NCI-H446 treated with DMSO at 0.1 percent for 48 hours (cell line): ENCODE data around the gene VSTM1.
"Not testable (repeated sequence)": the region's sequence is repeated elsewhere in the genome, so short reads cannot be mapped to it uniquely, and the experiment has no call there.

Experiments used
- DNase-seq: peaks from one replicate; lab custom pipeline; 2025; lab: John Stamatoyannopoulos, UW

VSTM1 gene, protein sequence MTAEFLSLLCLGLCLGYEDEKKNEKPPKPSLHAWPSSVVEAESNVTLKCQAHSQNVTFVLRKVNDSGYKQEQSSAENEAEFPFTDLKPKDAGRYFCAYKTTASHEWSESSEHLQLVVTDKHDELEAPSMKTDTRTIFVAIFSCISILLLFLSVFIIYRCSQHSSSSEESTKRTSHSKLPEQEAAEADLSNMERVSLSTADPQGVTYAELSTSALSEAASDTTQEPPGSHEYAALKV

DNA sequence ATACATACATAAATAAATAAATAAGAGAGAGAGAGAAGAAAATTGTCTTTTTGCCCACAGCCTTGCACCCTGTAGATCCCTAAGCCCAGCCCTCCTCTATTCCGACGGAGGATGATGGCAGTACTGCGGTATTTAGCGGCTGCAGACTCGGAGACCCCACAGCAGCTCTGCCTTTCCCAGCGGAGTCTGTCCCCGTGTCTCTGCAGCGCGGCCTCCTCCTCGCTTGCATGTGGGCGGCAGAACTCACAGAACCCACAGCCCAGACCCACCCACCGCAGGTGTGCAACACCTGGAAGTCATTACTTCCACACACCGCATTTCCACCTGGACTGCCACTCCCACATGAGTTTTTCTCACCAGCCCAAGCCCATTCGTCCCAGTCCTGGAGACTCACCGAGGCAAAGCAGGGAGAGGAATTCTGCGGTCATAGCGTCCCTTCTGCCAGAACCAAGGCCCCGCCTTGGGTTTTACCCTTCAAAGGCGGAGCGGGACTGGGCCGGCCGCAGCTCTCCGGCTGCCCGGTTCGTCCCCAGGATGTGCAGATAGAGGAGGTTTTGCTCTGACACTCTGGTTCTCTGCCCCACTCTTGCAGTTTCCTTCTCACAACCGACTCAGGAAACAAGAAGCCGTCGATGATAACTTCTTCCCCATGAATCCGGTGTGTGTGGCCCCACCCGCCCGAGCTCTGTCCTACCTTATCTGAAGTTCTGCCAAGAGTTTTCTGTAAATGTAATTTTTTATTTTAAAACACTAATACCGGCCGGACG lies at the start of gene VSTM1:
VSTM1 (minus strand) TSS at position 548 of the 767 bp plus-strand sequence; CDS start at position 428, 120 bp downstream.
- no peak for DNase-seq

DNA sequence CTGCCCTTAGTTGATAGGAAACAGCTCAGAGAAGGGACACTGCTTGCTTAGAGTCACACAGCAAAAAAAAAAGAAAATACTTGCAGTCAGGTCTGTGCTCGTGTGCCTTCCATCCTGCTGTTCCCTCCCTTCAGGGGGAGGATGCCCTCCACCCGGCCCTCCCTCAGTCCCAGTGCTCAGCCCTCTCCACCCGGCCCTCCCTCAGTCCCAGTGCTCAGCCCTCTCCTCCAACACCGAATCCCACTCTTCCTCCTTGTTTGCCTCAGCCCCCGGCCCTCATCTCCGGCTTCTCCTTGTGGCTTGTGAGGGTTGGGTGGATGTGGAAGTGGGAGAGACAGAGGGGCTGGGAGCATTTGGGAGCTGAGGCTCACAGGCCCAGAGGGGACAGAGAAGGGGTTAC lies 46.0 kb upstream of the VSTM1 start:
- no peak for DNase-seq

GRCh38 chr19:54108496-54108895 lies 44.8 kb upstream of the VSTM1 start:
- no peak for DNase-seq

DNA sequence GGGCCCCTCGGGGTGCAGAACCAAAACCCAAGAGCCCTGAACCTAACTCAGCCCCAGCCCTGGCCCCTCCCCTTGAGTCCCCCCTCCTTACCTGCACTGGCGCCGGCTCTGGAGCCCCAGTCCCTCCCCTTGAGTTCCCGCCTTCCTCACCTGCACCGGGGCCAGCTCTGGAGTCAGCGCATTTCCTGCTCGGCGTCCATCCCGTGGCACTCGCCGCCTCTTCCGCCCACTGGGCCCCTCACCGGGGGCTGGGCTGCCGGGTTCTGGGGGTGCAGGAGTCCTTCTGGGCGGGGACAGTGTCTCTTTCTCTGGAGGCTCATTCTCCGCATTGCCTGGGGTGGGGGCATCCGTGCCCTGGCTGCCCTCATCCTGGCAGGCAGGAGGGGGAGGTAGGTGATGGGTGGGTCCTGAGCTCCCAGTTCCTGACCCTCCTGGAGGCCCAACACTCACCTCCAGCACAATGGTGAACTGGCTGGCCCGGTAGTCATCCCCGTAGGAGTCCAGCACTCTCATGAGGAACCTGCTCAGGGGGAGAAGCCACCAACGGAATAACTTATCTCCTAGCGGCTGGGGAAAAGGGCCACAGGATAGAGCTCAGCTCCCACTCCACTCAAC lies 44.3 kb upstream of the VSTM1 start:
- DNase-seq: no peak

GRCh38 chr19:54106716-54107115 lies 43.0 kb upstream of the VSTM1 start:
- no peak for DNase-seq

DNA sequence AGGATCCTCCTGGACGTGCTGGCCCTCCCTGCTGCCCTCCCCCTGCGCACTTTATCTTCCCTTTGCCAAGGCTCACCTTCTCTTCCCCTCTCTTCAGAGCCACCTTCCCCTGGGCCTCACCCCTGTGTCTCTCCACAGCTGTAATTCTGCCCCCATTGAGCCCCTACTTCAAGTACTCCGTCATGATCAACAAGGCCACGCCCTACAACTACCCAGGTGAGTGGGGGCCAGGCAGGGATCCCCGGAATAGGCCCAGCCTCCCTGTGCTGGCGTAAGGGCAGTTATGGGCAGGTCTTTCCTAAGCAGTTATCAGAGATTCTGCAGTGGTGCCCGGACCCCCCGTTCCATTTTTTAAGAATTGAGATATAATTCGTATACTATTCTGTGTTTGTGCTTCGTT lies 42.1 kb upstream of the VSTM1 start:
- no peak for DNase-seq

GRCh38 chr19:54104998-54105715 lies 41.5 kb upstream of the VSTM1 start:
- no peak for DNase-seq

DNA sequence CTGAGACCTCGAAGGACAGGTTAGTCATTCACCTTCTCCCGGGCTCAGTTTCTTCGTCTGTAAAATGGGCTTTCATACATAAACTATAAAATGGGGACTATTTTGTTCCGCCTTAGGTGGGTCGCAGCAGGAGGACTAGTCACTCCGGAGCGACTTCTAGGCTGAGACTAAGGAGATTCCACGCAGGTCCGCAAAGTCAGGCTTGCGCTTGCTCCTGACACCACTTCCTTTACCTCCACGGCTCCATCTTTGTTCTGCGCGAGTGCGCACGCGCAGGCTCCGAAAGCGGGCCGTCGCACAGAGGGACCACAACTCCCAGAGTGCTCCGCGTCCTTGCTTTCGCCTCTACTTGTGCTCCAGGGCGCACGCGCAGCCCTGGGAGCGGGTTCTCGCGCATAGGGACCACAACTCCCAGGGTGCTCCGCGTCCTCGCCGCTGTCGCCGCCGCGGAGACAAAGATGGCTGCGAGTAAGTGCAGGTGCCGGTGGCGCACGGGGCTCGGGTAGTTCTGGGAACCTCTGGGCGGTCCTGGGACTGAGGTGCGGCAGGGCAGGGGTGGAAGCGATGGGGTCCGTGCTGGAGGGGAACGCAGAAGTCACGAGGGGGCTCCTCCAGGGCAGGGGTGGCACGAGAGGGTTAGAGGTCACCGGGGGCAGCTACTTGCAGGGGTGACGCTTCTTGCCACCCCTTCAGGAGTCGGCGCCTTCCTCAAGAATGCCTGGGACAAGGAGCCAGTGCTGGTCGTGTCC lies 38.9 kb upstream of the VSTM1 start, which contains the start of gene NDUFA3:
NDUFA3 (plus strand) TSS at position 435 of the 749 bp plus-strand sequence; CDS start at position 459, 24 bp downstream.
- DNase-seq: peak; percentile 95

DNA sequence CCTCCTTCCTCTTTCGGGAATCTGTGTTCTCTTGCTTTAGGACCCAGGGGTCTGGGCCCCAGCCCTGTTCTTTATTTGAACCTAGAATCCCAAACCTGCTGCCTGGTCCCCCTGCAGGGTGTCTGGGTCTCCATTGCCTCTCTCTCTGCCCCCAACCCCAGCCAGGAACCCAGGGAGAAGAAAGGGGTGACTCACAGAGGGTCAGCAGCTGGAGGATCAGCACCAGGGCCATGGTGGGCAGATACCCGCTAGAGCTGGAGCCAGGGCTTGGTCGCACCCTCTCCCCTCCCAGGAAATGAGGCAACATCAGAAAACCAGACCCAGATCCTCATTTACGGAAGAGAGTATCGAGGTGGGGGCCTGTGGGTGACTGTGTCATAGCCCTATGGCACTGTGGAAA lies 36.9 kb upstream of the VSTM1 start, which contains the start of gene OSCAR:
OSCAR (minus strand) TSS at position 243 of the 400 bp plus-strand sequence; CDS start at position 232, 11 bp downstream.
- DNase-seq: no peak

DNA sequence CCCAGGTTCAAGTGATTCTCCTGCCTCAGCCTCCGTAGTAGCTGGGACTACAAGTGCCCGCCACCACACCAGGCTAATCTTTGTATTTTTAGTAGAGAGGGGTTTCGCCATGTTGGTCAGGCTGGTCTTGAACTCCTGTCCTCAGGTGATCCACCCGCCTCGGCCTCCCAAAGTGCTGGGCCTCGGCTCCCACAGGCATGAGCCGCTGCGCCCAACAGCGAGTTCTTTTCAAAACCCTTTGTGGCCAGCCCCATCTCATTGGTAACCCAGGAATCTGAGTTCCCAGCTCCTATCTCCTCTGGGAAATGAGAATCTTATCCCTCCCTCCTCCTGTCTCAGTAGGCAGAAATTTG lies 36.2 kb upstream of the VSTM1 start:
- not testable (repeated sequence) for DNase-seq

- no peak for DNase-seq
Measured at GRCh38 chr19:54099190-54099902, 35.6 kb upstream of the VSTM1 start.

GRCh38 chr19:54096617-54097106 lies 33.0 kb upstream of the VSTM1 start:
- DNase-seq: no peak

- DNase-seq: not testable (repeated sequence)
Measured at GRCh38 chr19:54095859-54096616, 32.3 kb upstream of the VSTM1 start.

GRCh38 chr19:54095136-54095858 lies 31.6 kb upstream of the VSTM1 start:
- no peak for DNase-seq

DNA sequence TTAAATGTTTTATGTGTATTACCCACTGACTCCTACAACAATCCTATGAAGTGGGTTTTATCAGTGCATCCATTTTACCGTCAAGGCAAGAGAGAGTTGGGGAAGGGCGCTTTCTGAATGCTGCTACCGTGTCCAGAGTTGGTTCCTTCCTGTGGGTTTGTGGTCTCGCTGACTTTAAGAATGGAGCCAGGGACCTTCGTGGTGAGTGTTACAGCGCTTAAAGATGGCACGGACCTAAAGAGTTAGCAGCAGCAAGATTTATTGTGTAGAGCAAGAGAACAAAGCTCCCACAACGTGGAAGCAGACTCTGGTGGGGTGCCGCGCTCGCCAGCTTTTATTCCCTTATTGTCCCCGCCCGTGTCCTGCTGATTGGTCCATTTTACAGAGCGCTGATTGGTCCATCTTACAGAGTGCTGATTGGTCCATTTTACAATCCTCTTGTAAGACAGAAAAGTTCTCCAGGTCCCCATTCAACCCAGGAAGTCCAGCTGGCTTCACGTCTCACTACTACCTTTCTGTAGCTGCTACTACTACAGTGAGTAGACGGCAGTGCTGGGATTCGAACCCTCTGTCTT lies 30.8 kb upstream of the VSTM1 start:
- no peak for DNase-seq

GRCh38 chr19:54084410-54084809 lies 20.7 kb upstream of the VSTM1 start:
- DNase-seq: no peak

DNA sequence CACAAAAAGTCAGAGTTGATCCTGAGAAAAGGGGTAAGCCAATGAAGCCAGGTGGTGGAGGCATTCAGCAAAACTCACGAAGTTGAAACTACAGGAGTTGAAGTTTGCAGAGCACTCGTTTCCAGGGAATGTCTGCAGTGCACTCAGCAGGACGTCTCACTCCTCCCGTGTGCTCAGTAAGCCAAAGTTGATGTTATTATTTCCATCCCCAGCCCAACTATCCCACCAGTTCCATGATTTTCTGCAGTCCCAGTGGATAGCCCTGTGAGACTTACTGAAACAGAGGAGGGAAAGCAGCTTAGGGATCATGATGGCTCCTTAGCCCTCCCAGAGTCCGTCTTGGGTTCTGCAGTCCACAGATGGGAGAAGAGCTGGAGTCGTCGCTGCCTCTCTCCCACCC lies 17.3 kb upstream of the VSTM1 start, which contains the start of gene TARM1:
TARM1 (minus strand) TSS at position 334 of the 400 bp plus-strand sequence; CDS start at position 309, 25 bp downstream.
- DNase-seq: no peak

- no peak for DNase-seq
Measured at GRCh38 chr19:54077334-54077733, 13.6 kb upstream of the VSTM1 start.

- DNase-seq: no peak
Measured at GRCh38 chr19:54074851-54075250, 11.2 kb upstream of the VSTM1 start.
